Body of pancreas (tissue), 4 donors: Measurements from ENCODE around the gene HS3ST5.

Experiments
- POLR2A ChIP-seq, 3 donors: fragments of 450-650 bp; IDR thresholded peaks; one replicate each; pipeline ENCODE4 v1.6.1; 2016; ENCODE audit warnings: antibody characterized with exemption in 3 of 3, mild to moderate bottlenecking in 2 of 3
- TF ChIP-seq, protein P1 (sequence below), 7 experiments: fragments of 450-650 bp in 4 of 7; fragments of 200-600 bp in 3 of 7; sonication (generic) in 3 of 7; IDR thresholded peaks; one replicate each; pipeline ENCODE4 v1.5.1; 2016 to 2019; ENCODE audit warnings: antibody characterized with exemption in 7 of 7

DNA sequence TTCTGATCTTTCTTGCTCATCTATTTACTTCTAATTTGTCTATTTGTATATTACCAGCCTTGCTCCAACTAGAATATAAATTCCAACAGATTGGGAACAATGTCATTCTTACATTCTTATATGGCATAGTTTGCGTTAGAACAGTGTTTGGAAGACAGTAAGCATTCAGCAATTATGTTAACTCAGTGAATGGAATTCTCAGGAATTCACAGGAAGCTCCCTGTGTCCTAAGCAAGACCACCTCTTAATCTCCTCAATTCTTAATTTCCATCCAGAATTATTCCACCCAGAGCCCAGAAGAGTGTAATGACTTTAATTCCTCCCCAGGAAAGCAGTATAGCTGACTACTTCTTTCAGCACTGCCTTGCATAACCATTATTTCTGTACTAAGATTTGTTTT, 18.2 kb upstream of the HS3ST5 start:
- TF ChIP-seq, protein P1, sequence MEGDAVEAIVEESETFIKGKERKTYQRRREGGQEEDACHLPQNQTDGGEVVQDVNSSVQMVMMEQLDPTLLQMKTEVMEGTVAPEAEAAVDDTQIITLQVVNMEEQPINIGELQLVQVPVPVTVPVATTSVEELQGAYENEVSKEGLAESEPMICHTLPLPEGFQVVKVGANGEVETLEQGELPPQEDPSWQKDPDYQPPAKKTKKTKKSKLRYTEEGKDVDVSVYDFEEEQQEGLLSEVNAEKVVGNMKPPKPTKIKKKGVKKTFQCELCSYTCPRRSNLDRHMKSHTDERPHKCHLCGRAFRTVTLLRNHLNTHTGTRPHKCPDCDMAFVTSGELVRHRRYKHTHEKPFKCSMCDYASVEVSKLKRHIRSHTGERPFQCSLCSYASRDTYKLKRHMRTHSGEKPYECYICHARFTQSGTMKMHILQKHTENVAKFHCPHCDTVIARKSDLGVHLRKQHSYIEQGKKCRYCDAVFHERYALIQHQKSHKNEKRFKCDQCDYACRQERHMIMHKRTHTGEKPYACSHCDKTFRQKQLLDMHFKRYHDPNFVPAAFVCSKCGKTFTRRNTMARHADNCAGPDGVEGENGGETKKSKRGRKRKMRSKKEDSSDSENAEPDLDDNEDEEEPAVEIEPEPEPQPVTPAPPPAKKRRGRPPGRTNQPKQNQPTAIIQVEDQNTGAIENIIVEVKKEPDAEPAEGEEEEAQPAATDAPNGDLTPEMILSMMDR (IDR thresholded peaks at IDR 0.05) = no peak
- no peak for TF ChIP-seq POLR2A (IDR thresholded peaks at IDR 0.05)
